Myocyte (in vitro differentiated cells): ENCODE results near the gene DCTN4. TPM values are rescaled to one million over a fixed set of nuclear protein-coding genes. Genes with fewer than 3 reads are reported as not detected.
A peak's percentile ranks its signal among the peaks of the same experiment; 100 is the strongest.

Experiments
- DNase-seq: peaks from one replicate; pipeline ENCODE4 v3.0.0-alpha.2; 2012; ENCODE audit warnings: low read depth
- total RNA-seq: library from RNA; depleted of rRNA; stranded (reverse); fragments of >200 nt; gene quantifications from 2 replicates; pipeline ENCODE4 v1.2.3, GENCODE V29; 2014

DCTN4 gene
- total RNA-seq, 1 donor from 2014 or later, result 78.9 TPM

GRCh38 chr5:150740992-150741391, 17.8 kb downstream of the DCTN4 start:
- no peak for DNase-seq

DNA sequence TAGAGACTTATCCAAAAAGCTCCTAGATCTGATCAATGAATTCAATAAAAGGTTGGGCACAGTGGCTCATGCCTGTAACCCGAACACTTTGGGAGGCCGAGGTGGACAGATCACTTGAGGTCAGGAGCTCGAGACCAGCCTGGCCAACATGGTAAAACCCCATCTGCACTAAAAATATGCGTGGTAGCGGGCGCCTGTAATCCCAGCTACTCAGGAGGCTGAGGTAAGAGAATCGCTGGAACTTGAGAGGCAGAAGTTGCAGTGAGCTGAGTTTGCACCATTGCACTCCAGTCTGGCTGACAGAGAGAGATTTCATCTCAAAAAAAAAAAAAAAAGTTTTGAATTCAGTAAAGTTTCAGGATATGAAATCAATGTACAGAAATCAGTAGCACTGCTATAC, 20.0 kb downstream of the DCTN4 start:
- DNase-seq, result peak; percentile 41

GRCh38 chr5:150734579-150735384, 24.0 kb downstream of the DCTN4 start:
- DNase-seq, result peak; percentile 77

DNA sequence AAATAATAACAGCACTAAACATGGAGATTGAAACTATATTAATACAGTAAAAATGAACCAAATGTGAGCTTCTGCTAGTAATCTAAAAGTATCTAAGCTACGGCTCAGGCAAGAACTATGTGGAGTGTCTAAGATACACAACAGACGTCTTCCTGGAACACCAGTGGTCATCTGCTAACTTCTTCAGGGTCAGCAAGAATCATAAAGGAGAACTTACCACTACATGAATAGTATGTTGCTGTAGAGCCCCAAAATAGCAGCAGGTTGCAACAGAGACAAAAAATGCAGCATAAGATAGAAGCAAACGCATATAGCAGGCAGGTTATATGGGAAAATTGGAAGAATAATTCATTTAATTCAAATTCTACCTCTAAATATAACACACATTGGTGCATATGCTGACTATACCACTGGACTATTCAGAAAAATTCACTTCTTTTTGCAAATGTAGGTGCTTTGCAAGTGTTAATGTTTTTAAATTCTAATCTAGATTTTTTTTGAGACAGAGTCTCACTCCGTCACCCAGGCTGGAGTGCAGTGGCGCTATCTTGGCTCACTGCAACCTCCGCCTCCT, 27.1 kb downstream of the DCTN4 start:
- DNase-seq, result no peak

- peak; percentile 55 for DNase-seq
These were observed 29.0 kb downstream of the DCTN4 start for GRCh38 chr5:150729859-150730258.

DNA sequence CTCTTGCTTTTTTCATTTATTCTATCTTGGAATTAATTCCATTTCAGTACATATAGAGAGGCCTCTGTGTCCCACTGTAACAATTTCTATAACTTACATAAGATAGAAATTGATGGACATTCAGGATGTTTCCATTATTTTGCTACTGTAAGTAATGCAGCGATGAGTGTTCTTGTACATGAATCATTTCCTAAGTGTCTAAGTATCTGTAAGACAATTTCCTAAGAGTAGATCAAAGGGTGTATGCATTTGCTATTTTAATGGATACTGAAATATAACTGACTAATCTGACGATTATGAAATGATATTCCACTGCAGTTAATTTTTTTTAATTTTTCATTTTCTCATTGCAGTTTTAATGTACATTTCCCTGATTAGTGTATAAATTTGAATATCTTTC, 35.0 kb downstream of the DCTN4 start:
- DNase-seq, result no peak

DNA sequence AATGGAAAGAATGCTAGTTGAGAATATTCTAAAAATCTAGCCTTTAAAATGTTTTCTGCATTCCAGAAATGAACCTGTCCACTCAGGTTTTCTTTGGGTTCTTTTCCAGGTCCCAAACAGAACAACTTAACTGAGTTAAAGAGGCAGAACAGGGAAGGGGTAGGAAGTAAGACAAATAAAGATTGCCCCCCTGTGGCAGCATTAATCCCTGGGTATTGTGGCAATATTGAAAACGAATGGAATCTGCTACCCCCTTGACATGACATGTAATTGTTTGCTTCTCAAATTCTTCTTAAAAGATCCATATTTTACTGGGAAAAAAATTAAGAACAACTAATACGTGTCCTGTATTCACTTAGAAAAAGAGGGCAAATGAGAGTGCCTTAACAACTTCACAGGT, 48.7 kb downstream of the DCTN4 start:
- DNase-seq, result no peak

DNA sequence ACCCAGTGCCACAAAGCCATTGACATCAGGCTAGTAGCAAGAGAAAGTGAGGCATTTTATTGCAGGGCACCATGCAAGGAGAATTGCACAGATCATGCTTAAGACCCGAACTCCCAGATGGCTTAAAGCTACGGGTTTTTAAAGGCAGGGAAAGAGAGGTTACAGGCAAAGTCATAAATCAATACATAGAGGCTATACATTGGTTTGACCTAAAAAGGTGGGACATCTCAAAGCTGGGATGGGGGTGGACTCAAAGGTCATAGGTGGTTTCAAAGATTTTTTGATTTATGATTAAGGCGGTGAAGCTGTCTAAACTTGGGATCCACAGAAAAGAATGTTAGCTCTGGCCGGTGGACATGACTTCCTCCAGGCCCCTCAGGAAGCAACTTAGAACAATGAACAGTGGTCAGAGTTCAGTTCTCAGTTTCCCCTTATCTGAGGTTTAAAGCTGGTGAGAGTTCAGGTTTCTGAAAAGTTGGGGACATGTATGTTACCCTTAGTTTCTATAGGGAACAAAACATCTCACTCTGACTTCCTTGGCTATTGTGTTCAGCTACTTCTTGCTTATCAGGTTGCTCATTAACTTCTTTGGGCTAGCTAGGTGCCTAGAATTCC, 51.9 kb downstream of the DCTN4 start:
- no peak for DNase-seq

- DNase-seq, result no peak
These were observed 55.1 kb downstream of the DCTN4 start for GRCh38 chr5:150703762-150704161.

GRCh38 chr5:150700594-150701377, 58.0 kb downstream of the DCTN4 start, which contains the start of gene RBM22:
TSS of gene RBM22 (minus strand) at chr5:150701062. CDS start at chr5:150700985, 77 bp downstream.
- peak; percentile 93 for DNase-seq

GRCh38 chr5:150700246-150700593, 58.6 kb downstream of the DCTN4 start:
- DNase-seq, result no peak

DNA sequence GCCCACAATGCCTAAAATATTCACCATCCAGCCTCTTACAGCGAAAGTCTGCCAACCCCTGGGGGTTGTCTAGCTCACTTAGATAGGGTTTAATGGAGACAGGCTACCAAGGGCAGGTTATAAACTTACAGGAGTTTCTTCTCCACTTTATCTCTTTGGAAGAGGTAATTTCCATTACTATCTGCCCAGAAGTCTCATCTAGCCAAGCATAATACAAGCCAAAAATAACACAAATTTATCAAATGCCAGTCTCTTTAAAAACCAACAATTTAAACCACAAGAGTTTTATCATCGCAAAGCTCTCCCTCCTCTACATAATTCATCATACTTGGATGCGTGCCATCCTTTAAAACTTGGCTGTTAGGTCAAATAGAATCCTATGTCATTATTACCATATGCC, 64.2 kb downstream of the DCTN4 start:
- DNase-seq, result peak; percentile 30

DNA sequence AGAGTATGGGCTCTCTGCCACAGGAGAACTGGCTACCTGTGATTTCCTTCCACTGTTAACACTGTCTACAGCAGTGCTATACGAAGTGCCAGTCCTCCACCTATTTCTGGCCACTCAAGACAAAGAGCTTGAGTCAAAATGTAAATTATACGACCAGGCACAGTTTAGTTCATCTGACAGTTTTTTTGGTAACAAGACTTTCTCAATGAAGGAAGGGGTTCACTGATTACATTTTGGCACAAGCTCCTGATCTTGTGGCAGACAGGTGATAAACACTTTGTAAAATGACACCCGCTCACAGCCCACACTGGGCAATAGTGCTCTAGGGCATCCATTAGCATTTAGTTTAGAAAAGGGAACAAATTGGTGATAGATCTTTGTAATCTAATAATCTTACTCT, 66.5 kb downstream of the DCTN4 start:
- no peak for DNase-seq

GRCh38 chr5:150690760-150691159, 68.1 kb downstream of the DCTN4 start:
- no peak for DNase-seq

GRCh38 chr5:150689120-150689519, 69.7 kb downstream of the DCTN4 start:
- no peak for DNase-seq

DNA sequence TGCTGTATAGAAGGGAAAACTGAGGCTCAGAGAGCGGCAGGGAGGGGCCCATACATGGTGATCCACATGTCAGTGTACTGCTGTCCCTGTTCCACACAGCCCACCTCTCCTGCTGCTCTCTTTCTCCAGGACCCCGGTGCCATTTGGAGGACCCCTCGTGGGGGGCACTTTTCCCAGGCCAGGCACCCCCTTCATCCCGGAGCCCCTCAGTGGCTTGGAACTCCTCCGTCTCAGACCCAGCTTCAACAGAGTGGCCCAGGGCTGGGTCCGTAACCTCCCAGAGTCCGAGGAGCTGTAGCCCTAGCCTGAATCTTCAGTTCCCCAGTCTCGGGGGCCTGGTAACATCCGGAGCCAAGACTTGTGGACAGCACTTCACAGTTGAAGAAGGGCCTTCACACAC, 82.2 kb downstream of the DCTN4 start:
- DNase-seq, result no peak

GRCh38 chr5:150675069-150675468, 83.7 kb downstream of the DCTN4 start:
- no peak for DNase-seq

- no peak for DNase-seq
These were observed 84.4 kb downstream of the DCTN4 start for GRCh38 chr5:150674341-150674821.

DNA sequence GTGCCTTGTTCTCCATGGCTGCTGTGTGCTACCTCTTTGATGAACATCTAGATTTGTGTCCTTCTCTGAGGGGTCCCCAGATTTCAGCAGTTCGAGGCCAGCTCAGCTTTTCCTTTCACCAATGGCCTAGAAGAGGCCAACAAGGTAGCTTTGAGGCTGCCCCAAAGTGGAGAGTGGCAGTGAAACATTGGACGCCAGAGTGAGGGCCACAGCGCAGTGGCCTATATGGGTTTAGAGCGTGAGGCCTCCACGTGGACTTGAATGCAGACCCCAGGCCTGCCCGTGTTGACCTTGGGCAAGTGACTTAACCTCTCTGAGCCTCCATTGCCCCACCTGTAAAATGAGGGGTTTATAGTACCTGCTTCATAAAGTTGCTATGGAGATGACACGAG, 85.9 kb downstream of the DCTN4 start:
- DNase-seq, result no peak

DNA sequence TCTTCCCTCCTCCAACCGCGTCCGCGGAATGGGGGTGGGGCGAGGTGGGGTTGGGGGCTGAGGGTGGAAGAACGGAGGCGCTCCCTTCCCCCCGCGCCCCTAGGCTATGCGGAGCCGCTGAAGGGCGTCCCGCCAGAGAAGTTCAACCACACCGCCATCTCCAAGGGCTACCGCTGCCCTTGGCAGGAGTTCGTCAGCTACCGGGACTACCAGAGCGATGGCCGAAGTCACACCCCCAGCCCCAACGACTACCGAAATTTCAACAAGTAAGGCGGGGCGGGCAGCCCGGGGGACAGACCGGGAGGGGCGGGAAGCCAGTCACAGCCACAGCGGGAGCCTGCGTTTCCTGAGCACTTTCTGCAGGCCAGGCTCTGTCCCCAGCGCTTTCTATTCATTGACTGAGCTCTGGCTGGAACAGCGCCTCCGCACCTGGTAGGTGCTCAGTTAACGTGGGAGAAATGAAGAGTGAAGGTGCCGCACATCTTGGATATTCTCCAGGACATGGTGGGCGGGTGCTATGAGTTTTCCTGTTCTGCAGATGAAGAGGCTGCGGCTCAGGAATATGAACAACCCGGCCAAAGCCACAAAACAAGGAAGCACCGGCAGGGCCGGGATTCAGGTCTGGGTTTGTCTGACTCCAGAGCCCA, 86.5 kb downstream of the DCTN4 start:
- peak; percentile 27 for DNase-seq
